GM21723 (cell line): ENCODE measurements around the gene FBXL20.
"Not testable (repeated sequence)": the region's sequence is repeated elsewhere in the genome, so short reads cannot be mapped to it uniquely, and the experiment has no call there.

Source experiments
- ATAC-seq: cut with Tn5 transposase; IDR thresholded peaks from one replicate; pipeline ENCODE4 v1.9.1; 2021; ENCODE audit warnings: mild to moderate bottlenecking, moderate library complexity; ENCODE audit not compliant: unreplicated experiment

Gene FBXL20

DNA sequence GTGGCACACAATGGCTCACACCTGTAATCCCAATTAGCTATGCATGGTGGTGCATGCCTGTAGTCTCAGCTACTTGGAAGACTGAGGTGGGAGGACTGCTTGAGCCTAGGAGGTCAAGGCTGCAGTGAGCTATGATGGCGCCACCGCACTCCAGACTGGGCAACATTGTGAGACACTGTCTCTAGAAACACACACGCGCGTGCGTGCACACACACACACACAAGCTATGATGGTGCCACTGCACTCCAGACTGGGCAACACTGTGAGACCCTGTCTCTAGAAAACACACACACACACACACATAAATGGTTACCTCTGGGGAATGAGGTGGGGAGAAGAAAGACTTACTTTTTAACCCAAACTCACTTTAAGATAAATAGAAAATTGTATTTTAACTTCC lies 16.4 kb downstream of the FBXL20 start:
- no peak for ATAC-seq

DNA sequence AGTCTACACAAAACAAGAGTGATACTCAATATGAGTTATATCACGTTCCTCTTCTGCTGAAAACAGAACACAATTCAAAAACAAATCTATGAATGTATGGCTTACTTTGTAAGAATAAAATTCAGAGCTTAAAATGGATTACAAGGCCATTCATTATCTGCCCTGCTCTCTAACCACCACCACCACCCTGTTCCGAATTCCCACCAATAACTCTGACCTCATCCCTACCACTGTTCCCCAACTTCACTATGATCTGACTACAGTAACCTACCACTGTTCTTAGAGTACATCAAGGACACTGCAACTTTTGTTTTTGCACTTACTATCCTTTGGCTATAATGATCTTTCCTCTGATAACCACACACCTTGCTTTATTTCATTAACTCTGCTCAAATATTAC lies 21.3 kb downstream of the FBXL20 start:
- ATAC-seq = no peak

DNA sequence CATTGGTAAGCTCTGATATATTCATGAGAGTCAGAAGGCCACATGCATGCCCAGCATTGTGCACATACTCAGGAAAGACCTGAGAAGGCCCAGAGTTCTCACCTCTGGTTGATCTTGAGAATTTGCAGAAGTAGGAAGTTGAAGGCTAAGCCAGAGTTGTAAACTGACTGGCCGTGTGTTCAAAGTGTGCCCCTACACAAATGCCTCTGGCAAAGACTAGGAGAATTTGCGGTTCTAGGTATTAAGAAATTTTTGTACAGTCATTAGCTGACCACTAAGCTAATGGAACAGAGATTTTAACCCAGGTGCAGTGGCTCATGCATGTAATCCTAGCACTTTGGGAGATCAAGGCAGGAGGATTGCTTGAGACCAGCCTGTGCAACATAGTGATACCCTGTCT lies 25.0 kb downstream of the FBXL20 start:
- no peak for ATAC-seq

DNA sequence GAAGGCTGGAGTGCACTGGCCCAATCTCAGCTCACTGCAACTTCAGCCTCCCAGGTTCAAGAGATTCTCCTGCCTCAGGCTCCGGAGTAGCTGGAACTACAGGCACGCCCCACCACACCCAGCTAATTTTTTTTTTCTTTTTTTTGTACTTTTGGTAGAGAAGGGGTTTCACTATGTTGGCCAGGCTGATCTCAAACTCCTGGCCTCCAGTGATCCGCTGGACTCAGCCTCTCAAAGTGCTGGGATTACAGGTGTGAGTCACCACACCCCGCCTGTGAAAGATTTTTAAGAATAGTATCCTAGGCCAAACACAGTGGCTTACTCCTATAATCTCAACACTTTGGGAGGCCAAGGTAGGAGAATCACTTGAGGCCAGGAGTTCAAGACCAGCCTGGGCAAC lies 33.6 kb downstream of the FBXL20 start:
- not testable (repeated sequence) for ATAC-seq

DNA sequence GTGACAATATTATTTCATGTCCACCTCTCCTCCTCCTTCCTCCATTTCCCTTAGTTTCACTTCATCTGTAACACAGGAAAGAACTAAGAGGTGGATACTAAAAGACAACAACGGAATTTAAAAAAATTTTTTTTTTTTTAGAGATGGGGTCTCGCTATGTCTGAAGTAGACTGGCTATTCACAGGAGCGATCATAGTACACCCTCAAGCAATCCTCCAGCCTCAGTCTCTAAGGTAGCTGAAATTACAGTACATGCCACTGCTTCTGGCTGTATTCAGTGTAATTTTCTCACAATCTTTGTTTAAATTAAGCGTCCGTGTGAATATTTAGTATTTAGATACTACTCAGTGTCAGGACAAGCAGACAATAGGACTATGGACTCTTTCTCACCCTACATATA lies 35.6 kb downstream of the FBXL20 start:
- no peak for ATAC-seq

DNA sequence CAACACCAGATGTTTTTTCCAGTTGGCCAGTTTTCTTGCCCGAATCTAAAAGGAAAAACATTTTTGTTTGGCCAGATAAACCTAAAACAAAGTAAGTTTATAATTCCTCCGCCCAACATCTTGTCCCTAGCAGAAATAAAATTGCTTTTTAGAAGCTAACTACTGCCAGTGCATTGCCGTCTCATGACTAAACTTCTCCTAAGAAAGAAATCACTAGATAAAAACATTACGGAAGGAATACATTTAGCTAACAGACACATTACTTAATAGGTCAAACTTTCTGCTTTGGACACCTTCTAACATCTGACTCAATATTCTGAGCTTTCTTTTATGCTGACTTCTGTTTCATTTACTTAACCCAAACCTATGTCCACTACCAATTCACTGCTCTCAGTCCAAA lies 36.2 kb downstream of the FBXL20 start:
- no peak for ATAC-seq

DNA sequence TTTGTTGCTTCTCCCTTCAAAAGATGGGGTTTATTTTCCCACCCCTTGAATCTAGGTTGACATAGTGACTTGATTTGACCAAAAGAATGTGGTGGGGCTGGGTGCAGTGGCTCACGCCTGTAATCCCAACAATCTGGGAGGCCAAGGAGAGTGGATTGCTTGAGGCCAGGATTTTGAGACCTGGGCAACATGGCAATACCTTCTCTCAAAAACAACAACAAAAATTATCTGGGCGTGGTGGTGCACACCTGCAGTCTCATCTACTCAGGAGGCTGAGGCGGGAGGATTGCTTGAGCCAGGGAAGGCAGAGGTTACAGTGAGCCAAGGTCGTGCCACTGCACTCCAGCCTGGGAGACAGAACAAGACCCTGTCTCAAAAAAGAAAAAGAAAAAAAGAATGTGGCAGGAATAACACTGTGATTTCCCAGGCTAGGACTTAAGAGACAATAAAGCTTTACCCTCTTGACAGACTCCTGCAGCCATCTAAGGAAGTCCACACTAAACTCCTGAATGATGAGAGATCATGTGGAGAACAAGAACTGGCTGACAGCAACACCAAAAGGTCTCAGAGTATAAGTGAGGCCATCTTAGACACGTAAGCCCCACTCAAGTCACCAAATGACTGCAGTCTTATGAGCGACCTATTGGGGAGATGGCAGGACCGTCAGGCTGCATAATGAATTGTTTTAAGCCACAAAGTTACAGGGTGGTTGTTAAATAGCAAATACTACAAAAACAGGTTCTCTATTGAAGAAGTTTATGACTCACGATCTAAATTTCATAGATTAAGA lies 37.0 kb downstream of the FBXL20 start:
- no peak for ATAC-seq

DNA sequence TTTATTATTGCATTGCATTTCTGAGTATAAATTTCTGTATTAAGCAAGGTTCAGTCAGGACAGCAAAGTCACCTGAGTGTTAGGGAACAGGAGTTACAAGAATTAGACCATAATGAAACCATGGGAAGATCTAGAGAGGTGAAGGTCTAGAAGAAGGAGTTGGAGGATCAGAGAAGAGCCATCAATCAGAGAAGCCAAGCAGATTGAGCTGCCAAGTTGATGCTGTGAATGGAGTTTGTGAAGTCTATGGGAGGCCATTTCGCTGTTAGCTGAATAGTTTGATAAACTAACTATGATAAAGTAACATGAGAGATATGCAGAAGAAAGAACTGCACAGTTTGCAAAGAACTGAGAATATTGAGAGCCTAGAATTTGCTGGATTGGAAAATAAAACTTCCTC lies 40.4 kb downstream of the FBXL20 start:
- no peak for ATAC-seq

DNA sequence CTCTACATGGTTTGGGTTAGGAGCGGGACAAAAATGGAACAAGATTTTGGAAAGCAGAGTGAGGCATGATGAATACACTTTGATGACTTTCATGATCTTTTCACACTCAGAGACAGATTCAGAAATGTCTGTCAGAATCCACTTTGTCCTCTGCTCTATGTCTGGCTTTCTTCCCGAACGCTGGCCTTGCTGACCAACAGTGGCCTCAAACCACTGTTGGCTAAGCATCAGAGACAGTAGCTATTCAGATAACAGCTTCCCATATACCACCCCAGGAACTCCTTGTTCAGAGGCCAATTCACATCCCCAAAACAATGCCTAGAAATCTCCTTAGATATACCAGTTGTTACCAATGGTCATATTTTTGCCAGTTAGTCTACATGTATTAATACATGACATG lies 40.9 kb downstream of the FBXL20 start:
- no peak for ATAC-seq

DNA sequence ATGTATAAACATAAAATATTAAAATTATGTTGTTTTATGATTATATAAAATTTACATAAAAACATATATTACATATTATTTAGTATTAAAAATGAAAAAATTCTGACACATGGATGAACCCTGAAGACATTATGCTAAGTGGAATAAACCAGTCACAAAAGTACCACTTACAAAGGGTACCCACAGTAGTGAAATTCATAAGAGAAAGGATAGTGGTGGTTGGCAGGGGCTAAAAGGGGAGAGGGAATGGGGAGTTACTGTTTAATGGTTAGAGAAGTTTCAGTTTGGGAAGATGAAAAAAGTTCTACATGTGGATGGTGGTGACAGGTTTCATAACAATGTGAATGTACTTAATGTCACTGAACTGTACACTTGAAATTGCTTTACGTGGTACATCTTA lies 41.4 kb downstream of the FBXL20 start:
- no peak for ATAC-seq

DNA sequence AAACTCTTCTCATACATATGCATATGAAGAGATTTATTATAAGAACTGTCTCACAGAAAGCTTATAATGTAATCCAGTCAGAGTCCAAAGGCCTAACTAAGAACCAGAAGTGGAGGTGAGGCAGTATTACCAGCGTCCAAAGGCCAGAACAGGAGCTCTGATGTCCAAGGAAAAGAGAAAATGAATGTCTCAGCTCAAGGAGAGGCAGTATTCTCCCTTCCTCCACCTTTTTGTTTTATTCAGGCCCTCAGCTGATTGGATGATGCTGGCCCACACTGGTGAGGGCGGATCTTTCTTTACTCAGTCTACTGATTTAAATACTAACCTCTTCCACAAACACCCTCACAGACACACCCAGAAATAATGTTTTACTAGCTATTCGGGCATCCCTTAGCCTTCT lies 43.4 kb downstream of the FBXL20 start:
- no peak for ATAC-seq

DNA sequence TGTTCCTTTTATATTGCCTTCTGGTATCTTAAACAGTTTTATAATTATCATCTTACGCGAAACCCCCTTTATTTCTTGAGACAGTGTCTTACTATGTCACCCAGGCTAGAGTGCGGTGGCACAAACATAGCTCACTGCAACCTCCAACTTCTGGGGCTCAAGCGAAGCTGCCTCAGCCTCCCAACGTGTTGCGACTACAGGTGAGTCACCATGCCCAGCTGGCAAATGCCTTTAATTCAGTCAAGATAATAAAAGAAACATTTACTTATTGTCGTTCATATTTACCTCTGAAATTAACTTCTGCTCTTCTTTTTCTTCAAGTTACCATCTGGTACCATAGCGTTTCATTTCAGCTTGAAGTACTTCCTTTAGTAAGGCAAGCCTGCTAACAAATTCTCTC lies 43.9 kb downstream of the FBXL20 start:
- ATAC-seq = no peak

DNA sequence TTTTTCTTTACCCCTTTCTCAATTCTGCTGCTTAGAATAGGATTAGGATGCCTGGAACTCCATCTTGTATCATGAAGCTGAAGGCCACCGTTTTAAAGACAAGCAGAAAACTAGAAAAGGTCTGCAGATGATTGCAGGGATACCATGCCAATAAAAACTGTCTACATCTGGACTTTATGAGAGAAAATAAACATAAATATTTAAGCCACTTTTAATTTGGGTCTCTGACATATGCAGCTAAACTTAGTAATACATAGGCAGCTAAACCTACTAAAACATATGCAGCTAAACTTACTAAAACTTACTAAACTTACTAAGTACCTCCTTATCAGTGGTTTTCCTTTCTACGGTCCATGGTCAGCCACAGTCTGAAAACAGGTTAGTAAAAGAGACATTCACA lies 48.4 kb downstream of the FBXL20 start:
- no peak for ATAC-seq

DNA sequence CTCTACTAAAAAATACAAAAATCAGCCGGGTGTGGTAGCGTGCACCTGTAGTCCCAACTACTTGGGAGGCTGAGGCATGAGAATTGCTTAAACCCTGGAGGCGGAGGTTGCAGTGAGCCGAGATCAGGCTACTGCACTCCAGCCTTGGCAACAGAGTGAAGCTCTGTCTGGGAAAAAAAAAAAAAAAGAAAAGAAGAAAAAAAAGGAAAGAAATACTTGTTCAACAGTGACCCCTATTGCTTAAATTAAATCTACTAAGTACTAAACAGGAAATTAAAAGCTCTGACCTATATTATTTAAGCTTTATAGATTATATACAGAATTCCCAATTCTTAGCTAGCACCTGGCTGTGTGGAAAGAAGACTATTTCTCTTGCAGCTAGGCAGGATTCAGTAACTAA lies 48.9 kb downstream of the FBXL20 start:
- ATAC-seq = no peak

DNA sequence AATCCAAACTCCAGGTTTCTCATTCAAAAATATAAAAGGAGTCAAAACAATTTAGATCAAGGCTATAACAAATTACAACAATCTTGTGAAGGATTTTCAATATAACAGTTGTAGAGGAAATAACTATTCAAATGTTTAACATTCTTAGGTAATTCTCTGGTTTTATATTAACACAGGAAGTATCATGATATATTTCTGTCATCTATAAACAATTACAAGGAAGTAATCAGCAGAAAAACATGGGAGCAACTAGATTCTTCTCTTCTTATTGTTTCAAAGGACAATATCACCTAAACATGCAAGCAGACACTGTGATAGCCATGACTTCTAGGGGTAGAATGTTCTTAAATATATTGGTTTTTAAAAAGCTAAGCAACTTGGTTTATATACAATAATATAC lies 49.9 kb downstream of the FBXL20 start:
- no peak for ATAC-seq

DNA sequence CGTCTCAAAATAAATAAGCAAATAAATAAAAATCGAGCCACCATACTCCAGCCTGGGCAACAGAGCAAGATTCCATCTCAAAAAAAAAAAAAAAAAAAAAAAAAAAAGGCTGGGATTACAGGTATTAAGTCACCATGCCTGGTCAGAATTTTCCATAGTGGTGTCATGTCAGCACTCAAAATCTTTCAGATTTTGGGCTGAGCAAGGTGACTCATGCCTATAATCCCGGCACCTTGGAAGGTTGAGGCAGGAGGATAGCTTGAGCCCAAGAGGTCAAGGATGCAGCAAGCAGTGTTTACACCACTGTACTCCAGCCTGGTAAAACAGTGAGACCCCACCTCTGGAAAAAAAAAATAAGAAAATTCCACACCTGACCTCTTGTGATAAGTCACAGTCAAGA lies 52.2 kb downstream of the FBXL20 start:
- no peak for ATAC-seq

DNA sequence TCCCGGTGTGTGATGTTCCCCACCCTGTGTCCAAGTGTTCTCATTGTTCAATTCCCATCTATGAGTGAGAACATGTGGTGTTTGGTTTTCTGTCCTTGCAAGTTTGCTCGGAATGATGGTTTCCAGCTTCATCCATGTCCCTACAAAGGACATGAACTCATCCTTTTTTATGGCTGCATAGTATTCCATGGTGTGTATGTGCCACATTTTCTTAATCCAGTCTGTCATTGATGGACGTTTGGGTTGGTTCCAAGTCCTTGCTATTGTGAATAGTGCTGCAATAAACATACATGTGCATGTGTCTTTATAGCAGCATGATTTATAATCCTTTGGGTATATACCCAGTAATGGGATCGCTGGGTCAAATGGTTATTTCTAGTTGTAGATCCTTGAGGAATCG lies 54.6 kb downstream of the FBXL20 start:
- ATAC-seq = not testable (repeated sequence)

DNA sequence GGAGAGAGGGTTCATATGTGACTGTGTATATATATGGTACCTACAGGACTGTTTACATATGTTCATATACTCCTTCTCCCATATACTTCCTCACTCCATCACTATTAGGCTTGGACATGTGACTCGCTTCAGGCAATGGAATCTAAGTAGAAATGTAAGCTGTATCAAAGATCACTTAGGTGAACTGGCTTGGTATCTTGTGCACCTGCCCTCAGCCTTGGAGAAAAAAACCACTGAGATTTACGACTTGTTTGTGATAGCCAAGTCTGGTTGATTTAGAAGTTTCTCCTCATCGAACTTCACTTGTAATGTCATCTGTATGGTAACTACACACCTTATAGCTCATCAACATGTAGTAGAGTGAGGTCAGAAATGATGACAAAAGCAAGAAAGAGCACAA lies 59.9 kb downstream of the FBXL20 start:
- no peak for ATAC-seq

DNA sequence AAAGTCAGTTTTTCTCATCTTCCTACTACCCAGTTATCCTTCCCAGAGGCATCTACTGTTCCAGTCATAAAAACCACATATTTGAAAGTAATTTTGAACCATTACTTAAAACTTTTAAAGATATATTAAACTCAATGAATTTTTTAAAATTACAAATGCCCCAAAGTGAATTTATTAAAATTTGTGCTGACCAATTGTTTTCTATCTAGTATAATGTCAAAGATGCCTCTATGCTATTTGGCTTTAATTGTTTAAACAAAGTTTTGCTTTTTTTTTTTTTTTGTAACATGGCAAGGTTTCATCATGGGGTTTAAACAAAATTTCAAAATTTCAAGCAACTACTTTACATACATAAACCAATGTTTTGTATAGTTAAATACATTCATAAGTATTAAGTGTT lies 60.7 kb downstream of the FBXL20 start:
- ATAC-seq = no peak

DNA sequence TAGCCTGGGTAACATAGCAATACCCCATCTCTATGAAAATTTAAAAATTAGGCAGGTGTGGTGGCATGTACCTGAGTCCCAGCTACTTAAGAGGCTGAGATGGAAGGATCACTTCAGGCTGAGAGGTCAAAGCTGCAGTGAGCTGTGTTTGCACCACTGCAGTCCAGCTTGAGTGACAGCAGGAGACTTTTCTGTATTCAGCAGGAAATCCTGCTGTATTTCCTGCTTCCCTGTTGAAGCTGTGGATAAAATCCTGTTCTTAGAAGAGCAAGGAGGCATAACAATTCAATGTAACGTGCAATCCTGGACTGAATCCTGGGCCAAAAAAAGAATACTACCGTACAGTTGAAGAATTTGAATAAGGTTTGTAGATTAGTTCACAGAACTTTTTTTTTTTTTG lies 62.2 kb downstream of the FBXL20 start:
- no peak for ATAC-seq

DNA sequence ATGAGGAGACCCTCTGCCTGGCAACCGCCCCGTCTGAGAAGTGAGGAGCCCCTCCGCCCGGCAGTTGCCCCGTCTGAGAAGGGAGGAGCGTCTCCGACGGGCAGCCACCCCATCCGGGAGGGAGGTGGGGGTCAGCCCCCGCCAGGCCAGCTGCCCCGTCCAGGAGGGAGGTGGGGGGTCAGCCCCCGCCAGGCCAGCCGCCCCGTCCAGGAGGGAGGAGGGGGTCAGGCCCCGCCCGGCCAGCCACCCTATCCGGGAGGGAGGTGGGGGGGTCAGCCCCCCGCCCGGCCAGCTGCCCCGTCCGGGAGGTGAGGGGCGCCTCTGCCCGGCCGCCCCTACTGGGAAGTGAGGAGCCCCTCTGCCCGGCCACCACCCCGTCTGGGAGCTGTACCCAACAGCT lies 63.8 kb downstream of the FBXL20 start:
- ATAC-seq = not testable (repeated sequence)

DNA sequence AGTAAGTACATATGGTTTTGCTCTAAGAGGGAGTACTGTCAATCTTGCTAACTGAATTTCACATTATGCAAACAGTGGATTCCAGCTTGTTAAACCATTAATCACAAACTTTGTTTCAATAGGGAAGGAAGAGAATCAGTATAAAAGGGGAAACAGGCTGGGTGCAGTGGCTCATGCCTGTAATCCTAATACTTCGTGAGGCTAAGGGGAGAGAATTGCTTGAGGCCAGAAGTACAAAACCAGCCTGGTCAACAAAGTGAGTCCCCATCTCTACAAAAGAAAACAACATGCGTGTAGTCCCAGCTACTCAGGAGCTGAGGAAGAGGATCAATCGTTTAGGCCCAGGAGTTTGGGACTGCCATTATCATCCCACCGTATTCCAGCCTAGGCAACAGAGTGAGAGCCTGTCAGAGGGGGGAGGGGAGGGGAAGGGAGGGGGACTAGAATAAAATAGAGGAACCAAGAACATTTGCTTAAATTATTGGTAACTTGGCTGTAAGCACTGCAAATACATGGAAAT lies 65.7 kb downstream of the FBXL20 start:
- no peak for ATAC-seq
